ENCODE measurements around the gene METTL27.

- TF ChIP-seq CTCF (IDR thresholded peaks at IDR 0.05) (no peak), POLR2AphosphoS5 (IDR thresholded peaks at IDR 0.05; ENCODE audit: insufficient read depth in 1 of 2, low read depth in 1 of 2) (no peak)
Observed at GRCh38 chr7:73809467-73809951, 32.8 kb downstream of the METTL27 start.
